Gastroesophageal sphincter (tissue), 4 donors: ENCODE measurements around the gene SIPA1L3. TPM values are rescaled to one million over a fixed set of nuclear protein-coding genes. Genes with fewer than 3 reads are reported as not detected.

Experiments used
- ATAC-seq: fragments of 150-250 bp; one replicate; pipeline ENCODE4 v1.9.1; 2016; ENCODE audit warnings: mild to moderate bottlenecking, moderate library complexity
- H3K27ac ChIP-seq, 4 donors: fragments of 200-600 bp; sonication (generic) in 3 of 4; 1 replicate in 3 of 4; 2 replicates in 1 of 4; pipeline ENCODE4 v1.5.1; 2016 to 2019
- H3K27me3 ChIP-seq: fragments of 200-600 bp; sonication (generic); one replicate; pipeline ENCODE4 v1.5.1; 2019
- H3K36me3 ChIP-seq, 2 donors: fragments of 200-600 bp; sonication (generic); one replicate each; pipeline ENCODE4 v1.5.1; 2019; ENCODE audit warnings: control low read depth in 1 of 2
- H3K4me1 ChIP-seq, 3 donors: fragments of 200-600 bp; sonication (generic); 1 replicate in 2 of 3; 2 replicates in 1 of 3; pipeline ENCODE4 v1.5.1; 2016 to 2019; ENCODE audit warnings: control low read depth in 2 of 3
- H3K4me3 ChIP-seq, 2 donors: fragments of 200-600 bp; sonication (generic); one replicate each; pipeline ENCODE4 v1.5.1; 2019; ENCODE audit warnings: mild to moderate bottlenecking in 1 of 2, moderate library complexity in 1 of 2
- H3K9me3 ChIP-seq, 3 donors: fragments of 200-600 bp; sonication (generic); one replicate each; pipeline ENCODE4 v1.5.1; 2017 to 2019; ENCODE audit warnings: control low read depth in 2 of 3
- EP300 ChIP-seq: sonication (generic); formaldehyde crosslinking; IDR thresholded peaks from one replicate; pipeline ENCODE4 v1.6.1; 2017; ENCODE audit warnings: antibody characterized with exemption, mild to moderate bottlenecking
- POLR2A ChIP-seq, 2 donors: fragments of 450-650 bp; IDR thresholded peaks; one replicate each; pipeline ENCODE4 v1.6.1; 2017; ENCODE audit warnings: antibody characterized with exemption in 2 of 2, mild to moderate bottlenecking in 2 of 2, moderate library complexity in 1 of 2
- POLR2AphosphoS5 ChIP-seq: sonication (generic); formaldehyde crosslinking; IDR thresholded peaks from one replicate; pipeline ENCODE4 v1.6.1; 2017; ENCODE audit warnings: antibody characterized with exemption
- WGBS, 2 donors: methylation state at CpG; one replicate each; pipeline ENCODE4 v1.1.5; 2018; ENCODE audit warnings: low coverage in 1 of 2; 5-methylcytosine and 5-hydroxymethylcytosine counted together
- total RNA-seq, 4 donors: library from RNA; depleted of rRNA; stranded (reverse); fragments of >200 nt; gene quantifications; one replicate each; pipeline ENCODE4 v1.1.0, GENCODE V29; 2016
- TF ChIP-seq, protein P1 (sequence below), 4 experiments: fragments of 200-600 bp in 2 of 4; fragments of 450-650 bp in 2 of 4; sonication (generic) in 1 of 4; IDR thresholded peaks; one replicate each; pipeline ENCODE4 v1.5.1; 2017 to 2019; ENCODE audit warnings: antibody characterized with exemption in 4 of 4, mild to moderate bottlenecking in 2 of 4, moderate library complexity in 2 of 4

SIPA1L3 gene
- total RNA-seq, 4 donors from 2014 or later = 5.9 to 20.2 (median 11.8) TPM

DNA sequence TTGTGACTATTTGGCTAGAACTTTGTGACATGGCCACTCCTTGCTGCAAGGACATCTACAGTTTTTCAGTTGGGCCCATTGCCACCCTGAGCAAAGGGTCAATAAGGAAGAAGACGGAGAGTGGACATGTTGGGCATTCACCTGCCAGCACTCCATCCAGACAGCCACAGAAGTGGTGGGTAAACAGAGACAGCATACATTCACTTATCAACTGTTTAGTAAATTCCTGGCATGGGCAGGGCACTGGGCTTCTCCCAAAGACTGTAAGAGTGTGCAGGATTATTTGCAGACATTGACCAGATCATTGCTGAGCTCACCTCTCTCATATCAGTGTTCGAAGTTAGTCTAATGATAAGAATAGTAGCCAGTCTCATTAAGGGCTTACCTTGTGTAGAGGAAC, 29.2 kb downstream of the SIPA1L3 start:
- Histone ChIP-seq H3K27ac (no peak overlapping the region), H3K9me3 (peaks cover 0 to 10% (median 0%) of the 10 kb centered on the region in 3 donors), H3K4me3 (no peak overlapping the region), H3K4me1 (peaks cover 0 to 31% (median 0%) of the 10 kb centered on the region in 3 donors), H3K36me3 (no peaks in the 10 kb centered on the region), H3K27me3 (no peaks in the 10 kb centered on the region)
- no peak for ATAC-seq
- WGBS, 2 donors = 83% methylated on average over 2 of the region's 2 CpGs; no CpG with 5 or more reads in 1 of the 2 donors
- TF ChIP-seq POLR2A (IDR thresholded peaks at IDR 0.05) (no peak), EP300 (no peak), POLR2AphosphoS5 (no peak)
- TF ChIP-seq, protein P1, sequence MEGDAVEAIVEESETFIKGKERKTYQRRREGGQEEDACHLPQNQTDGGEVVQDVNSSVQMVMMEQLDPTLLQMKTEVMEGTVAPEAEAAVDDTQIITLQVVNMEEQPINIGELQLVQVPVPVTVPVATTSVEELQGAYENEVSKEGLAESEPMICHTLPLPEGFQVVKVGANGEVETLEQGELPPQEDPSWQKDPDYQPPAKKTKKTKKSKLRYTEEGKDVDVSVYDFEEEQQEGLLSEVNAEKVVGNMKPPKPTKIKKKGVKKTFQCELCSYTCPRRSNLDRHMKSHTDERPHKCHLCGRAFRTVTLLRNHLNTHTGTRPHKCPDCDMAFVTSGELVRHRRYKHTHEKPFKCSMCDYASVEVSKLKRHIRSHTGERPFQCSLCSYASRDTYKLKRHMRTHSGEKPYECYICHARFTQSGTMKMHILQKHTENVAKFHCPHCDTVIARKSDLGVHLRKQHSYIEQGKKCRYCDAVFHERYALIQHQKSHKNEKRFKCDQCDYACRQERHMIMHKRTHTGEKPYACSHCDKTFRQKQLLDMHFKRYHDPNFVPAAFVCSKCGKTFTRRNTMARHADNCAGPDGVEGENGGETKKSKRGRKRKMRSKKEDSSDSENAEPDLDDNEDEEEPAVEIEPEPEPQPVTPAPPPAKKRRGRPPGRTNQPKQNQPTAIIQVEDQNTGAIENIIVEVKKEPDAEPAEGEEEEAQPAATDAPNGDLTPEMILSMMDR (IDR thresholded peaks at IDR 0.05) = no peak

DNA sequence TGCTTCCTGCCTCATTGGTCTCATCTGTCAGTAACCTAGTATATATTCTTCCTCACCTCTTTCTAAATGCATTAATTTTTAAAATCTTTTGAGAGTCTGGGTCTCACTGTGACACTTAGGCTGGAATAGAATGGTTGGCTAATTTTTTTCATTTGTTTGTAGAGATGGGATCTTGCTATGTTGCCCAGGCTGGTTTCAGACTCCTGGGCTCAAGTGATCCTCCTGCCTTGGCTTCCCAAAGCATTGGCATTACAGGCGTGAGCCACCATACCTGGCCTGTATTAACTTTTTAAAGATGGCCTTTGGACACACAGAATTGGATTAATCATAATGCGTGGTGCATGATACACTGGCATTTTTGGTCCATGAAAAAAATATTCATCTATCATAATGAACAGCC, 29.9 kb downstream of the SIPA1L3 start:
- Histone ChIP-seq H3K36me3 (no peaks in the 10 kb centered on the region), H3K27me3 (no peaks in the 10 kb centered on the region), H3K9me3 (peaks cover 0 to 10% (median 0%) of the 10 kb centered on the region in 3 donors), H3K4me3 (no peak overlapping the region), H3K27ac (no peak overlapping the region), H3K4me1 (peaks cover 0 to 25% (median 0%) of the 10 kb centered on the region in 3 donors)
- 95 to 100% methylated on average over 1 to 2 of the region's 2 CpGs for WGBS, 2 donors
- ATAC-seq = no peak
- no peak for TF ChIP-seq POLR2AphosphoS5
- TF ChIP-seq, protein P1 (IDR thresholded peaks at IDR 0.05) = no peak

DNA sequence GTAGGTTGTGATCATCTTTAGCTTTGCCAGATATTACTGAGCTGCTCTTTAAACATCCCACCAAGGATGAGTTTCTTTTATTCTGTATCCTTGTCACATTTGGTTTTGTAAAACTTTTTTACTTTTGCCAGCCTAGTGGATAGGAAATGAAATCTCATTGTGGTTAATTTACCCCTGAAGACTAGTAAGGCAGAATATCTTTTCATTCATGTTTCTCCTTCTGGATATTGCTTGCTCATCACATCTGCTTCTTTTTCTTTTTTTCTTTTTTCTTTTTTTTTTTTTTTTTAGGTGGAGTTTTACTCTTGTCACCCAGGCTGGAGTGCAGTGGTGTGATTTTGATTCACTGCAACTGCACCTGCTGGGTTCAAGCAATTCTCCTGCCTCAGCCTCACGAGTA, 31.3 kb downstream of the SIPA1L3 start:
- Histone ChIP-seq H3K4me3 (no peak overlapping the region), H3K4me1 (peaks cover 0 to 11% (median 0%) of the 10 kb centered on the region in 3 donors), H3K9me3 (peaks cover 0 to 10% (median 0%) of the 10 kb centered on the region in 3 donors), H3K27ac (no peak overlapping the region), H3K27me3 (no peaks in the 10 kb centered on the region), H3K36me3 (no peaks in the 10 kb centered on the region)
- ATAC-seq = no peak
- 100% methylated on average over 1 of the region's 1 CpG for WGBS, 2 donors
- no peak for TF ChIP-seq EP300
- TF ChIP-seq, protein P1 (IDR thresholded peaks at IDR 0.05) = no peak

DNA sequence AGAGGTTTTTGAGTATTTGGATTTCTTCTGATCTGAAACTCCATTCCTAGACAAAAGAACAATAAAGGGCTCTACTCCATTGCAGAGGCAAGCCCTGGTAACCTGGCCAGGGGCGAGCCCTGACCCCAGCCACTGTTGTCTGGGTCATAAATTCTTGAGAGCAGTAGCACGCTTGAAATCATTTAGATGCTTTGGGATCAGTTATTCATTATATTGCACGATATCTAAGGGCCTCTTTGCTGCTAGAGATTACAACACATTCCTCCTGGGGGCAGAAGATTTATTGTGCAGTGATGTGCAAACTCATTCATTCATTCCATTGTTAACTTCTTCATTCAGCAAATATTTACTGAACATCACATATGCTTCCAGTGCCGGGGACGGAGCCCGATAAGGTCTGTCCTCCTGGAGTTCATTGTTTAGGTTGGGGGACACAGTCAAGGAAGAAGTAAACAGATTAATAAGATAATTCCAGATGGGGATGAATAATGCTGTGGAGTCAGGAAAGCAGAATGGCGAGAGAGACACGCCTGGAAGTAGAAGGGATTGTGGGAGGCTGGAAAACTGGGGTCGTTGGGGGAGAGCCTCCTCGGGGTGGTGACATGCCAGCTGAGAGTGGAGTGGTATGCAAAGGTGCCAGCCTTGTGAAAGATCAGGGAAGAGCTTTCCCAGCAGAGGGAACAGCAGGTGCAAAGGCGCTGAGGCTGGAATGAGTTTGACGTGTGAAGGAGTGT, 34.9 kb downstream of the SIPA1L3 start:
- no peak for ATAC-seq
- Histone ChIP-seq H3K9me3 (no peaks in the 10 kb centered on the region), H3K36me3 (no peaks in the 10 kb centered on the region), H3K27me3 (no peaks in the 10 kb centered on the region), H3K4me3 (no peak overlapping the region), H3K27ac (no peak overlapping the region), H3K4me1 (no peaks in the 10 kb centered on the region)
- TF ChIP-seq, protein P1 (IDR thresholded peaks at IDR 0.05) = no peak
- TF ChIP-seq EP300 (no peak), POLR2AphosphoS5 (no peak), POLR2A (IDR thresholded peaks at IDR 0.05) (no peak)
- 73 to 80% methylated on average over 4 to 9 of the region's 12 CpGs for WGBS, 2 donors

DNA sequence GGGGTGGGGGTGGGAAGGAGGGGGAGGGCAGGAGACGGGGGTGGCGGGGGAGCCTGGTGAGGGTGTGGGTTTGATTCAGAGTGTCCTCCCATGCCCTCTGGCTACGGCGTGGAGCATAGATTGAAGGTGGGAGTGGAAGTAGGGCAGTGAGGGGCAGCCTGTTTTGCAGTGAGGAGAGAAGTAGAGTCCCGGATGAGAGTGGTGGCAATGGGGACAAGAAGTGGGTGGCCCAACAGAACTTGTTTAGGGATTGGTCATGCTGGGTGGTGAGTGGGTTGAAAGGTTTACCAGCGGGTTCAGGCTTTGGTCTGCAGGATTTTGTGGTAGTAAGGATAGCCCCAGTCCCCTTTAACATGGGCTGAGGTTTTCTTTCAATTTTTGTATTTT, 35.5 kb downstream of the SIPA1L3 start:
- H3K27me3 ChIP-seq = no peaks in the 10 kb centered on the region
- no peaks in the 10 kb centered on the region for H3K9me3 ChIP-seq
- no peaks in the 10 kb centered on the region for H3K36me3 ChIP-seq
- H3K4me3 ChIP-seq = no peak overlapping the region
- WGBS, 2 donors = 81 to 86% methylated on average over 3 to 6 of the region's 6 CpGs
- TF ChIP-seq POLR2A (IDR thresholded peaks at IDR 0.05) = no peak
- no peak for TF ChIP-seq EP300
- TF ChIP-seq, protein P1 (IDR thresholded peaks at IDR 0.05) = no peak
- H3K27ac ChIP-seq = no peak overlapping the region
- H3K4me1 ChIP-seq = no peaks in the 10 kb centered on the region
- no peak for ATAC-seq
